HUES48 (cell line): ENCODE results near the gene NFATC2IP.
"Not testable (repeated sequence)": the region's sequence is repeated elsewhere in the genome, so short reads cannot be mapped to it uniquely, and the experiment has no call there.

Experiments
- H3K27ac ChIP-seq: one replicate; pipeline ENCODE4 v1.7.0; 2013; ENCODE audit warnings: low read depth, low read length, inconsistent platforms
- H3K27me3 ChIP-seq: 2 replicates; pipeline ENCODE4 v1.6.1; 2013; ENCODE audit warnings: mild to moderate bottlenecking, low read length; ENCODE audit not compliant: control insufficient read depth, insufficient read depth
- H3K36me3 ChIP-seq: 2 replicates; pipeline ENCODE4 v1.6.1; 2013; ENCODE audit warnings: low read length; ENCODE audit not compliant: control insufficient read depth, insufficient read depth
- H3K4me1 ChIP-seq: 2 replicates; pipeline ENCODE4 v1.6.1; 2013; ENCODE audit warnings: mild to moderate bottlenecking, low read length; ENCODE audit not compliant: control insufficient read depth, insufficient read depth
- H3K4me3 ChIP-seq: 2 replicates; pipeline ENCODE4 v1.5.1; 2013; ENCODE audit warnings: mild to moderate bottlenecking, low read depth, low read length
- H3K9ac ChIP-seq: 2 replicates; pipeline ENCODE4 v1.6.1; 2013; ENCODE audit warnings: mild to moderate bottlenecking, low read depth, low read length, moderate library complexity
- H3K9me3 ChIP-seq: 2 replicates; pipeline ENCODE4 v1.6.1; 2013; ENCODE audit warnings: low read length; ENCODE audit not compliant: control insufficient read depth, insufficient read depth

Gene NFATC2IP

DNA sequence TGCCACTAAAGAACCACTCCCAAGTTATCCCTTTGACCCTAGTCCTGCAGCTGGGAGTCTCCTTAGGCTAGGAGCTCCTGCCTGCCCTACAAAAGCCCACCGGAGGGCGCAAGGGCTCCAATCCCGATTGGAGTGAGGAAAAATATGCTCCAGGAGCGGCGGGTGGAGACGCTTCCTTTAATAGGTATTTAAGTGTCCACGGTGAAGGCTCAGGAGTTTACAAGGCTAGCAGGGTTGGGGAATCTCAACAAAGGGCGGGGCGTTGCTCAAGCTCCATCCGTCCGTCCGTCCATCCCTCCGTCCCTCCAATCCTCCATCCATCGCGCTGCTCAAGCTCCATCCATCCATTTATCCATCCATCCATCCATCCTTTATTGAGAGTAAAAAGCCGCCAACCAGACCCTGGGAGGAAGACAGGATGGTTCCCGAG, 23.3 kb downstream of the NFATC2IP start:
- Histone ChIP-seq H3K4me1 (peaks cover 4% of the 10 kb centered on the region; the same call in 1 of the 2 replicates), H3K9ac (peak overlapping the region; percentile 85), H3K27ac (peak overlapping the region; percentile 89), H3K4me3 (peak overlapping the region; percentile 100), H3K36me3 (peaks cover 15% of the 10 kb centered on the region; the same call in 1 of the 2 replicates), H3K27me3 (no peaks in the 10 kb centered on the region), H3K9me3 (no peaks in the 10 kb centered on the region)

DNA sequence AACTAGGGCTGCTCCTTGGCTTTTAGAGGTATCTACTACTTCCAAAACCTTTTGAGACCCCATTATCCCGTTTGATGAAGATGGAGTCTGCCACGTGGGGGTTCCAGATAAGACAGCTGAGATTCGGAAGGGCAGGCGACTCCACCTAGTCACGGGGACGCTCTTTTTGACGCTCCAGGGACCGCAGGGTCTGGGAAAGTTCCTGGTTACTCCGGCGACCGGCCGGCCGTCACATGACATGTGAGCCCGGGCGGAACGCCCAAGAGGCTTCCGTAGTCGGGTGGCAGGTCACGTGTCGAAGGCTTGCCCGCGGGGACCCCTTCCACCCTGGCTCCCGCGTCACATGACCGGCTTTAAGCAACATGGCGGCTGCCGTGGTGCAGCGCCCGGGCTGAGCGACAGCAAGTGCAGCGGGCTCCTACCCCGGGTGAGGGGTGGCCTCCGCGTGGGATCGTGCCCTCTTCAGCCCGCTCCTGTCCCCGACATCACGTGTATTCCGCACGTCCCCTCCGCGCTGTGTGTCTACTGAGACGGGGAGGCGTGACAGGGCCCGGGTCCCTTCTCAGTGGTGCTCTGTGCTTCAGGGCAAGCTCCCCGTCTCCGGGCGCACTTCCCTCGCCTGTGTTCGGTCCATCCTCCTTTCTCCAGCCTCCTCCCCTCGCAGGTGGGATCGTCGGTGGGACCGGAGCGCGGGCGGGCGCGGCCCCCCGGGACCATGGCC, 23.9 kb downstream of the NFATC2IP start, which contains the start of gene SPNS1:
Gene SPNS1 (plus strand): TSS at position 342 of the 721 bp plus-strand sequence. CDS start 374 bp downstream, at position 716.
- peaks cover 4% of the 10 kb centered on the region; the same call in 1 of the 2 replicates for H3K4me1 ChIP-seq
- peak within 1 kb of the TSS; percentile 100 for H3K4me3 ChIP-seq
- H3K27ac ChIP-seq, result peak within 1 kb of the TSS; percentile 89
- H3K9ac ChIP-seq, result peak within 1 kb of the TSS; percentile 85
- H3K27me3 ChIP-seq, result no peaks in the 10 kb centered on the region
- peaks cover 15% of the 10 kb centered on the region; the same call in 1 of the 2 replicates for H3K36me3 ChIP-seq
- H3K9me3 ChIP-seq, result no peaks in the 10 kb centered on the region

DNA sequence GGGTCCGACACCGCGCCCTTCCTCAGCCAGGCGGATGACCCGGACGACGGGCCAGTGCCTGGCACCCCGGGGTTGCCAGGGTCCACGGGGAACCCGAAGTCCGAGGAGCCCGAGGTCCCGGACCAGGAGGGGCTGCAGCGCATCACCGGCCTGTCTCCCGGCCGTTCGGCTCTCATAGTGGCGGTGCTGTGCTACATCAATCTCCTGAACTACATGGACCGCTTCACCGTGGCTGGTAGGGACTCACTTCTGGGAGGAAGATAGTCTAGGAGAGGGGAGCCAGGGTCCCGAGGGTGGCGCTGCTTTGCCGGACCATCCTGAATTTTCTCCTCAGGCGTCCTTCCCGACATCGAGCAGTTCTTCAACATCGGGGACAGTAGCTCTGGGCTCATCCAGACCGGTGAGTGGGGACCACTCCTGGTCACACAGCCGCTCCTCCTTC, 24.4 kb downstream of the NFATC2IP start:
- H3K4me1 ChIP-seq, result peaks cover 4% of the 10 kb centered on the region; the same call in 1 of the 2 replicates
- peaks cover 15% of the 10 kb centered on the region; the same call in 1 of the 2 replicates for H3K36me3 ChIP-seq
- no peaks in the 10 kb centered on the region for H3K9me3 ChIP-seq
- H3K27me3 ChIP-seq, result no peaks in the 10 kb centered on the region
- peak overlapping the region; percentile 82 for H3K9ac ChIP-seq
- peak overlapping the region; percentile 35 for H3K27ac ChIP-seq
- H3K4me3 ChIP-seq, result peak overlapping the region; percentile 100

DNA sequence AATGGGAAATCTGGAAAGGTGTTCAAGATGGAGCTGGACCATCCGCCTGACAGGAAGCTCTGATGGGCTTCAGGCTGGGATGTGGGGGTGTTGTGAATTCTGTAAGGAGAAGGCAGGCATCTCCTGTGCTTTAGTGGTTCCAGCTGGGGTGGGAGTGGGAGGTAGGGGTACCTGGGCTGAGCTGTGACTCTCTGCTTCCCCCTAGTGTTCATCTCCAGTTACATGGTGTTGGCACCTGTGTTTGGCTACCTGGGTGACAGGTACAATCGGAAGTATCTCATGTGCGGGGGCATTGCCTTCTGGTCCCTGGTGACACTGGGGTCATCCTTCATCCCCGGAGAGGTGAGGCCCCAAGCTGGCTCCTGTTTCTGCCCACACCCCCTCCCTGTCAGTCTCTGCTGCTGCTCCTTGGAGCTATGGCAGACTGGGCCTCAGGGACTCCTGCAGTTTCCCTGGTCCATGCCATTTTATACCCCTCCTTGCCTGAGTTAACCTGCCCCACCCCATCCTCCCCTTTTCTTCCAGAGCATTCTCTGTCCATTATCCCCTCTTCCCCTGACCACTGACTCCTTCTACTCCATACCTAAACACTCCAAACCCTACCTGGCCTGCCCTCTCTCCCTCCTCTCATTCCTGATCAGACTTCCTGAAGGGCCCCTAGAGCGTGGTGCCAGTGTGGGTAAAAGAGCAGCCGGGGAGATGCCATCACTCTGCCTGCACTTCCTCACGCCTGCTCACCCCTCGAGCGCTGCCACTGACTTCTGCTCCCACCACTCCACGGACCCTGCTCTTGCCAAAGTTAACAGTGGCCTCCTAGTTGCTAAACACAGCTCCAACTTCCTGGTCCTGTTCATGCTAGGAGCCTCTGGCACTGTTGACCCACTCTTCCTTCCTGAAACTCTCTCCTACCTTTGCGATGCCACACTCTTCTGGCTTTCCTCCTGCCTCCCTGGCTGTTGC, 27.2 kb downstream of the NFATC2IP start:
- H3K4me1 ChIP-seq, result peaks cover 4% of the 10 kb centered on the region; the same call in 1 of the 2 replicates

DNA sequence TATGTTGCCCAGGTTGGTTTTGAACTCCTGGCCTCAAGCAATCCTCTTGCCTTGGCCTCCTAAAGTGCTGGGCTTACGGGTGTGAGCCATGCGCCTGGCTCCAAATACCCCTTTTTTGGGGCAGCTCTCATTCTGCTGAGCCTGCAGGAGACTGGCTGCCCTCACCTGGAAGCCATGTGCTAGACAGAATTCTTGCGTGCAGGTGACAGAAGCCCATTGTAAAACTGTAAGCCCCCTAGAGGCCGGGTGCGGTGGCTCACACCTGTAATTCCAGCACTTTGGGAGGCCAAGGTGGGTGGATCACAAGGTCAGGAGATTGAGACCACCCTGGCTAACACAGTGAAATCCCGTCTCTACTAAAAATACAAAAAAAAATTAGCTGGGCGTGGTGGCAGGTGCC, 29.6 kb downstream of the NFATC2IP start:
- not testable (repeated sequence) for H3K4me3 ChIP-seq, H3K27me3 ChIP-seq, H3K9me3 ChIP-seq, H3K4me1 ChIP-seq, H3K9ac ChIP-seq, H3K27ac ChIP-seq
- peaks cover 43% of the 10 kb centered on the region for H3K36me3 ChIP-seq

More for the DNA sequence above, 27.2 kb downstream of the NFATC2IP start:
- peaks cover 31% of the 10 kb centered on the region for H3K36me3 ChIP-seq
- H3K9me3 ChIP-seq, result no peaks in the 10 kb centered on the region
- H3K27me3 ChIP-seq, result no peaks in the 10 kb centered on the region
- H3K4me3 ChIP-seq, result no peak overlapping the region
- H3K27ac ChIP-seq, result no peak overlapping the region
- no peak overlapping the region for H3K9ac ChIP-seq

DNA sequence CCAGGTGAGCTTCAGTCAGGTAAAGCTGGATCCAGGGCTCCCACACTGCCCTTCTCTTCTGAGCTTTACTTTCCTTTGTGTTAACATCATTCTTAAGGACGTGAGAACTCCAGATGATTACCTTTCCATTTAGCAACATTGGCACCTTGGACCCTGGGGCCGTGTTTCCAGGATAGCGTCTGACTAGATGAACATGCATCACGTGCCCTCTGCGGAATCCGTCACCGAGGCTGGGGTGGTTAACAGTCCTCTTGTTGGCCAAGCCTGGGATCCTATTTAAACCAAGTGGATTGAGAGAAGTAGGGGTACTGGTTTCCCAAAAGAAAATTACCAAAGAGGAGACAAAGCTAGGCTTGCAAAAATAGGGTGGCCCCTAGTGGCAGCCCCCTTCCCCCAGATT, 30.2 kb downstream of the NFATC2IP start:
- Histone ChIP-seq H3K27ac (no peak overlapping the region), H3K27me3 (no peaks in the 10 kb centered on the region), H3K4me1 (no peaks in the 10 kb centered on the region), H3K9me3 (no peaks in the 10 kb centered on the region), H3K36me3 (peaks cover 43% of the 10 kb centered on the region), H3K4me3 (no peak overlapping the region), H3K9ac (no peak overlapping the region)

DNA sequence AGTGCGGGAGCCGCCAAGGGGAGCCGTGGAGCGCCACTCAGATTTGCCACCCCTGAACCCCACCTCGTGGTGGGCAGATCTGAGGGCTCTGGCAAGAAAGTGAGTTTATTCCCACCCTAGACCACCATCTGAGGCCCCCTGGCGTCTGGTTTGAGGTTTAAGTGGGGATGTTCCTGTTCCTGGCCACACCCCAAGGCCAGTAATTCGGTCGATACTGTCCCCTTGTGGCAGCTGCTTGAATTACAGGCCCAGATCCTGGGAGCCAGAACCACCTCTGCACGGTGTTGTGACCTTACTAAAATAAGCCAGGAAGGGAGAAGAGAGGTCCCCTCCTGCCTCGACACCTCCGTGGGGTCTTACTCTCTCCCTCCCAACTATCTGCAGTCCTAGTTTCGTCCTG, 30.8 kb downstream of the NFATC2IP start:
- H3K4me1 ChIP-seq, result no peaks in the 10 kb centered on the region
- H3K27ac ChIP-seq, result no peak overlapping the region
- no peak overlapping the region for H3K9ac ChIP-seq
- no peak overlapping the region for H3K4me3 ChIP-seq
- no peaks in the 10 kb centered on the region for H3K27me3 ChIP-seq
- no peaks in the 10 kb centered on the region for H3K9me3 ChIP-seq
- H3K36me3 ChIP-seq, result peaks cover 41% of the 10 kb centered on the region

DNA sequence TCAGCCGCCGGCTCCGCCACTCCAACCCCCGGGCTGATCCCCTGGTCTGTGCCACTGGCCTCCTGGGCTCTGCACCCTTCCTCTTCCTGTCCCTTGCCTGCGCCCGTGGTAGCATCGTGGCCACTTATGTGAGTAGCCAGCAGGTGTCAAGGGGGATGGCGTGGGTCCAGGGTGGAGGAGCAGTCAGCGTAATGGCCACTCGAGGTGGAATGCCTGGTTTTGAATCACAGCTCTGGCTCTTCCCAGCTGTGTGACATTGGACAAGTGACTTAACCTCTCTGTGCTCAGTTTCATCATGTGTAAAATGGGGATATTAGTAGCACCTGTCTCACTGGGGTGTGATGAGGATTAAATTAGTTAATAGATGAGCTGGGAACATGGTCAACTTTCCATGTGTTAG, 31.7 kb downstream of the NFATC2IP start:
- H3K27ac ChIP-seq, result no peak overlapping the region
- no peak overlapping the region for H3K9ac ChIP-seq
- no peaks in the 10 kb centered on the region for H3K4me1 ChIP-seq
- no peaks in the 10 kb centered on the region for H3K9me3 ChIP-seq
- no peaks in the 10 kb centered on the region for H3K27me3 ChIP-seq
- H3K4me3 ChIP-seq, result no peak overlapping the region
- H3K36me3 ChIP-seq, result peaks cover 39% of the 10 kb centered on the region

DNA sequence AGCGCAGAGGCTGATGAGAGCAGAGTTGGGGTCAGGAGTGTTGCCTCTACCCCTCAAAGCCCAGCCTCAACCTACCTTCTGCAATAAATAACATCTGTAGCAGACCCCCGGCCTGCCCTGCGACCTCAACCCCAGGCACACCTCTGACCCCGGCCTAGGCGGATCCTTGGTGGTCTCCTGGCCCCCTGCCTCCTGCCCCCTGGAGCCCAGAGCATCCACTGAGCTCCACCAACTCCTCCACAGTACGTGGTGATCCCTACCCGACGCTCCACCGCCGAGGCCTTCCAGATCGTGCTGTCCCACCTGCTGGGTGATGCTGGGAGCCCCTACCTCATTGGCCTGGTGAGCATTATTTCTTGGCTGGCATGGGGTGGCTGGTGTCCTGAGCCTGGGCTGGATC, 32.2 kb downstream of the NFATC2IP start:
- Histone ChIP-seq H3K9me3 (no peaks in the 10 kb centered on the region), H3K4me1 (no peaks in the 10 kb centered on the region), H3K4me3 (no peak overlapping the region), H3K27me3 (no peaks in the 10 kb centered on the region), H3K27ac (no peak overlapping the region), H3K9ac (no peak overlapping the region), H3K36me3 (peaks cover 41% of the 10 kb centered on the region)

DNA sequence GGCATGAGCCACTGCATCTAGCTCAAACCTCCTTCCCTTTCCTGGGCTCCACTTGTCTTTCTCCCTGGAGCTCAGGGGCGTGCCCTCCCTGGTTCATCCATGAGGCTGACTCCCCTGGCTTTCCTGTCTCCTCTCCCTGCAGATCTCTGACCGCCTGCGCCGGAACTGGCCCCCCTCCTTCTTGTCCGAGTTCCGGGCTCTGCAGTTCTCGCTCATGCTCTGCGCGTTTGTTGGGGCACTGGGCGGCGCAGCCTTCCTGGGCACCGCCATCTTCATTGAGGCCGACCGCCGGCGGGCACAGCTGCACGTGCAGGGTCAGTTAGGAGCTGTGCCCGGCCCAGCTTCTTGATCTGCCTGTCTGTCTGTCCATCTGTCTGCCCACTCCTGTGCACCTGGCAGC, 32.9 kb downstream of the NFATC2IP start:
- Histone ChIP-seq H3K36me3 (peaks cover 35% of the 10 kb centered on the region), H3K9me3 (no peaks in the 10 kb centered on the region), H3K4me1 (no peaks in the 10 kb centered on the region), H3K27ac (no peak overlapping the region), H3K9ac (no peak overlapping the region), H3K27me3 (no peaks in the 10 kb centered on the region), H3K4me3 (no peak overlapping the region)
